Suppressor macrophage treated with lipopolysaccharide for 1 hour (primary cell): ENCODE measurements around the gene SF3A2.
A peak's percentile ranks its signal among the peaks of the same experiment; 100 is the strongest.

Experiments used
- DNase-seq, 3 donors: peaks; one replicate each; pipeline ENCODE4 v3.0.0-alpha.2; 2020 to 2022

SF3A2 gene

DNA sequence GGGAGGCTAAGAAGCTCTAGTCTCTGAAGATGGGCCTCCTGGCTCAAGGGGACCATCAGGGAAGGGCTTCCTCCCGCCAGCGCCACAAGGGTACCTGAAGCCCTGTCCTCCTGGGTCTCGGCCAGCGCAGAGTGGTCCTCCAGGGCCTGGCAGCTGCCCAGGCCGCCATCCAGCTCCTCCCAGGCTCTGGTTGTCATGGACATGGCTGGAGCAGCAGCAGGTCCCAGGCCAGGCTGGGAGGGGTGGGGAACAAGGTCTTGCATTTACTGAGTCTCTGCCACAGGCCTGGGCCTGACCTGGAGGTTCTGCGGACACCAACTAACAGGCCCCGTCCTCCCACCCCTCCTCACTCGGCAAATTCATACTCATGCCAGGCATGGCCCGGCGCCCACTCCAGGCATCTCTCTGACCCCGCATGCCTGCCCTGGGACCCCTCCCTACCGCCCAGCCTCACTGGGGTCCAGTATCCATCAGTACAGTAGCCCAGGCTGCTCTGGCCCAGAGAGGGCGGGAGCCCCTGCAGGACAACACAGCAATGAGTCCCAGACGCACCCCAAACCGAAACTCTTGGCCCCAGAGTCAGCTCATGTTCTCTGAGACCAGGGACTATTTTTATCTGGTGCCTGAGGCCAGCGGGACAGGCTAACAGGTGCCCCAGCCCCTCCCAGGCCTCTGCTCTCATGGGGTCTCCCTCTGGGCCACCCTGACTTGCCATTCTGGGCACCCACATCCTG is 18.7 kb downstream of the SF3A2 start:
- DNase-seq, result no peak

DNA sequence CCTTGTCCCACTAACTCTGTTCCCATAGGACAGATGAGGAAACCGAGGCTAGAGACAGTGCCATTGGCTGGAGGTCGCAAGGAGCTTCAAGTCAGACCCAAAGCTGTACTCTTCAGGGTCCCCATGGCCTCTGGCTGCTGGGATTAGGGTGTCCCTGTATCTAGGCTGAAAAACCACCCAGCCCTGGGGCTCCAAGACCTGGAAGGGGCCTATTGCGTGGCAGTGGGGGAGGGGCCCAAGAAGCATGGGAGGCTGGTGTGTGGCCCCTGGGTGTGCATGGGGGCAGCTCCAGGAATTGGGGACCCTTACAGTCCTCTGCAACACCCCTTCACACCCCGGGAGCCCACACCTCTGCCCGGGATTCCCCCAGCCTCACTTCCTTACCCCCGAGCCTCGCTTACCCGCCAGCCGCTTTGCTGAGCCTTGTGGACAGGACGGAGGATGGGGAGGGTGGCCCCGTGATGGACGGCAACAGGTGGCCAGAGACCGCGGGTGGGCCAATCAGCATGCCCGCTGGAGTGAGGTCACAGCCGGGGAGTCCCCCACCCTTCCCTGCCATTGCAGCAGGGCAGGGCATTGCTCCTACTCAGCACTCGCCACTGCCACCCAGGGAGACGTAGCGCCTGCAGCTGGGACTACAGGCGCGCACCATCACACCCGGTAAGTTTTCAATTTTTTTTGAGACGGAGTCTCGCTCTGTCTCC is 19.5 kb downstream of the SF3A2 start, which contains the start of gene JSRP1:
Gene JSRP1, minus strand, starts transcription at position 436 of the 704 bp plus-strand sequence. CDS start 1,103 bp downstream, outside the sequence.
- peak in 1 of 3 donors; percentile 45 for DNase-seq

DNA sequence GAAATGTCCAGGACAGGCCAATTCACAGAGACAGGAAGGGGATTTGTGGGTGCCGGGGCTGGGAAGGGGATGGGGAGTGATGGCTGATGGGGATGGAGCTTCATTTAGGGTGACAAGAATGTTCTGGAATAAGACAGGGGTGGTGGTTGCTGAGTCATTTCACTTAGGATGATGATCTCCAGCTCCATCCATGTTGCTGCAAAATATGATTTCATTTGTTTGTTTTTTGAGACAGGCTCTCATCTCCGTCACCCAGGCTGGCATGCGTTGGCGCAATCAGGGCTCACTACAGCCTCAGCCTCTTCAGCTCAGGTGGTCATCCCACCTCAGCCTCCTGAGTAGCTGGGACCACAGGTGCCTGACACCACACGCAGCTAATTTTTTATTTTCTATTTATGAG is 22.7 kb downstream of the SF3A2 start:
- DNase-seq, result no peak

DNA sequence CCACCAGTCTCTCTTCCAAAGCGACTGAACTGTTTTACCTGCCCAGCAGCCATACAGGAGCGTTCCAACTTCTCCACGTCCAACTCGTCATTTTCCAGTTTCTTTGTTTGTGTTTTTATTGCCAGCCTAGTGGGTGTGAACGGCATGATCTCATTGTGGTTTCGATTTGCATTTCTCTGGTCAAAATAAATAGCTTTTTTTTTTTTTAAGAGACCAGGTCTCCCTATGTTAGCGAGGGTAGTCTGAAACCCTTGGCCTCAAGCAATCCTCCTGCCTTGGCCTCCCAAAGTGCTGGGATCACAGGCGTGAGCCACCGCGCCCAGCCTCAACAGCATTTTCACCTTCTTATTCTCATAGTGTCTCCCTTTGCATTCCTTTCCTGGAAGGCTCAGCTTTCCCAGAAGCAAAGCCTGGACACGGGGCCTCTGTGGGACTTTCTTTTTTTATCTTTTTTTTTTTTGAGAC is 23.7 kb downstream of the SF3A2 start:
- peak in 1 of 3 donors; percentile 41 for DNase-seq

DNA sequence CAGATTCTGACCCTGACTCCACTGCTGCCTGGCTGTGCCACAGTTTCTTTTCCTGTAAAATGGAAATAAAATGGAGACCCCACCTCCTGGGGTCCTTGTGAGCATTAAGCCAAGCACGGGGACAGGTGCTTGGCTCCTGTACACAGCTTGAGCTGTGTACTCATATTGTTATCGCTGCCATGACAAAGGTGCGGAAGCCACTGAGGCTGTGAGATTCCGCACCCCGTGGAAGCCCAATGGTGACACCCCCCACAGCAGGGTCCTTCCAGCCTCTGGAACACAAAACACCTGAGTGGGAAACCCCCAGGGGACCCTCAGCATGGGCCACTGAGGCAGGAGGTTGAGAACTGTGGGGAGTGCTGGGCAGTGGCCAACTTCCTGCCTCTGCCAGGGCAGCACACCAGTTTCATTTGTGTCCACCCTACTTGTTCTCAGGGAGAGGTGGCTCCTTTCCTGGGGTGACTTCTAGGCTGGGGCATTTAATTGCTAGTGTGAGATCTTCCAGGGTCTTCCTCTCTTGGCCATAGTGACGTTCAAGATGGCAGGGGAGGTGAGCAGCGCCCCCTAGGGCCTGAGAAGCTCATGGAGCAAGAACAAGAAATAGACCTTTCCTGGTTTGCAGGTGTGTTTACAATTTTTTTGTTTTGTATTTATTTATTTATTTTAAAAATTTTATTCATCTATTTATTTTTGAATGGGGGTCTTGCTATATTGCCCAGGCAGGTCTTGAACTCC is 25.0 kb downstream of the SF3A2 start:
- peak; percentile 57 to 80 (median 61) for DNase-seq

DNA sequence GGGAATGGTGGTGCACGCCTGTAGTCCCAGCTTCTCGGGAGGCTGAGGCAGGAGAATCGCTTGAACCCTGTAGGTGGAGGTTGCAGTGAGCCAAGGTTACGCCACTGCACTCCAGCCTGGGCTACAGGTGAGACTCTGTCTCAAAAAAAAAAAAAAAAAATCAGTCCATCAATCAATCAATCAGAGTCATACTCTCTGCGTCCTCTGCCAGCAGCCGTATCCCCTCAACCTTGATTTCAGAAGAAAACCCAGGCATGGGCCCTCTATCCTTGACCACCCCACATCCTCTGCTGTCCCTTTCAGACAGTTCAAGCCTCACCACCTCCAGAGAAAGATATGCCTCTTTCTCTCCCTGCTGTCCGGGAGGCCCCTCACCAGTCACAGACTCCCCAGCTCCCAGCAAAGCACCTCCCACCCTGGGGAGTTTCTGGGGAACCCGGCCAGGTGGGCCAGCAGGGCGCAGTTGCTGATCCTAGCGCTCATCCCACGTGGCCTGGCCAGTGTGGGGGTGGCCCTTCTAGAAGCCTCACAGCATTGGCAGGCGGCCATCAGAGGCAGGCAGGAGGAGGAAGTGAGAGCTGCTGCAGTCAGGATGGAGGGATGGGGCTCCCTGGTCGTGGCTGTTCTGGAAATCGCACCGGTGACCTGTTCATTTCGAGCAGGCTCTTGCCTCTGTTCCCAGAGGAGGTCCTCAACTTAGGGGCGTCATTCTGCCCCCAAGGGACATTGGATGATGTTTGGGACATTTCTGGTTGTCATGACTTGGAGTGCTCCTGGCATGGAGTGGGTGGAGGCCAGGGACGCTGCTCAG is 29.8 kb downstream of the SF3A2 start:
- peak; percentile 90 to 96 (median 93) for DNase-seq

DNA sequence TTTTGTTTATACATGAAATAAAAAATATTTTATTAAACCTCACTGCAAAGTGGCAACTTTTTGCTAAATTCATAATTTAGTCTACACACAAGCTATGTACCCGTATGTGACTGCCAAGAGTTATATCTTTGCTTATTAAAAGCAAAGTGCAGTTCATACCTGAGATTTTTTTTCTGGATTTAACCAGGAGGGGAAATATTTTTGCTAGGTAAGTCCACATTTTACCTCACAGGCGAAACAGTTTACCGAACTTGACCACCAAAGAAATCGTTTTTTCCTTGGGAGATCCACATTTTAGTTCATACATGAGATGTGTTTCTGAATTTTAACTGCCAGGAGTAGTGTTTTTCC is 31.8 kb downstream of the SF3A2 start:
- no peak for DNase-seq

DNA sequence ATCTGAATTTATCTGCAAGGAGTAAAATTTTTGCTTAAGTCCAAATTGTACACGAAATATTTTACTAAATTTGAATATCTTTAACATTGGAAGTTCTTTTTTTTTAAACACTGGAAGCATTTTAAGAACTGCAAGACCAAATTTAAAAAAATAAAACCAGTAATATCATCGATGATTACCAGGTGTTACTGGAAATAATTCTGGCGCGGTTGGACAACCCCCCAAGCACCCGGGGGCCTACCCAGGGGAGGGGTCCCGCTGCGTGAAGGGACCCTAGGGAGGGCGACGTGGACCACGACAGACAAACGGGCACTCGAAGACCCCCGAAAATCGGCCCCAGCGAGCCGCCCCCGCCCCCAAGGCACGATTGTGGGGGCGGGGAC is 32.2 kb downstream of the SF3A2 start:
- DNase-seq, result no peak

DNA sequence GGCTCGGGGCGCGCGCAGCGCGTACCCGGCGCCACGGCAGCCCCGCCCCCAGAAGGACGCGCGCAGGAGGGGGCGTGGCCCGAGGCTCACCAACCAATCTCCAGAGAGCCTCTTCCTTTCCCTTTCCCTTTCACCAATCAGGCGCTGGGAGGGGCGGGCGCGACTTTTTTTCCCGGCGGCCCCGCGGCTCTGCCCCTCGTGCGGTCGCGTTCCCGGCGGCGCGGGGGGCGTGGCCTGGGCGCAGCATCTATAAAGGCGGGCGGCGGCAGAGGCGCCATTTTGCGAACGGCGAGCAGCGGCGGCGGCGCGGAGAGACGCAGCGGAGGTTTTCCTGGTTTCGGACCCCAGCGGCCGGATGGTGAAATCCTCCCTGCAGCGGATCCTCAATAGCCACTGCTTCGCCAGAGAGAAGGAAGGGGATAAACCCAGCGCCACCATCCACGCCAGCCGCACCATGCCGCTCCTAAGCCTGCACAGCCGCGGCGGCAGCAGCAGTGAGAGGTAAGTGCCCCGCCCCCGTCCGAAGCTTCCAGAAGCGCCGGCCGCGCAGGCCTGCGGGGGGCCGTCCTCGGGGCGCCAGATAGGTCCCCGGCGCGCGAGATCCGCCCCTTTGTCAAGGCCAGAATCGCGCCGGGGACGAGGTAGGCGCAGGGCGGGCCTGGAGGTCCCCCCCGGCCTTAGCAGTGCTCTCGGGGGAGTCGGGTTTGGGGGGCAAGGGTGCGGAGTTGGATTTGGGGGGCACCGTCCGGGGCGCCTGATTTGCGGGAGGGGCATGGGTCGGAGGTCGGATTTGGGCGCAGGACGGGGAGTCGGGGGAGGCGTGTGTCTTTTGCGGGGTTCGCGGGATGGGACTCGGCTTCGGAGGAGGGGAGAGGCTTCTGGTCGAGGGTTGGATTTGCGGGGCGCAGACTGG is 32.9 kb downstream of the SF3A2 start:
- peak; percentile 98 for DNase-seq

DNA sequence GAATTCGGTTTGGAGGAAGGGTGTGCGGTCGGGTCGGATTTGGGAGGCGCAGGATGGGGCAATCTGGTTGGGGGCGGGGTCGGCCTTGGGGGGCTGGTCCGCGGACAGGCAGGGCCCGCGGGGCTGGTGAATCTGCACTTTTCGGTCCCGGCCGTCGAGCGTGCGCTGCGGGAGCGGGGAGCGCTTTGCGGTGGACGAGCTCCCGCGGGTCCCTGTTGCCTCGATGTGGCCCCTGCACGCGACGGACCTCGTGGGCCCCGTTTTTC is 33.5 kb downstream of the SF3A2 start:
- peak in 2 of 3 donors; percentile 33 to 60 for DNase-seq

DNA sequence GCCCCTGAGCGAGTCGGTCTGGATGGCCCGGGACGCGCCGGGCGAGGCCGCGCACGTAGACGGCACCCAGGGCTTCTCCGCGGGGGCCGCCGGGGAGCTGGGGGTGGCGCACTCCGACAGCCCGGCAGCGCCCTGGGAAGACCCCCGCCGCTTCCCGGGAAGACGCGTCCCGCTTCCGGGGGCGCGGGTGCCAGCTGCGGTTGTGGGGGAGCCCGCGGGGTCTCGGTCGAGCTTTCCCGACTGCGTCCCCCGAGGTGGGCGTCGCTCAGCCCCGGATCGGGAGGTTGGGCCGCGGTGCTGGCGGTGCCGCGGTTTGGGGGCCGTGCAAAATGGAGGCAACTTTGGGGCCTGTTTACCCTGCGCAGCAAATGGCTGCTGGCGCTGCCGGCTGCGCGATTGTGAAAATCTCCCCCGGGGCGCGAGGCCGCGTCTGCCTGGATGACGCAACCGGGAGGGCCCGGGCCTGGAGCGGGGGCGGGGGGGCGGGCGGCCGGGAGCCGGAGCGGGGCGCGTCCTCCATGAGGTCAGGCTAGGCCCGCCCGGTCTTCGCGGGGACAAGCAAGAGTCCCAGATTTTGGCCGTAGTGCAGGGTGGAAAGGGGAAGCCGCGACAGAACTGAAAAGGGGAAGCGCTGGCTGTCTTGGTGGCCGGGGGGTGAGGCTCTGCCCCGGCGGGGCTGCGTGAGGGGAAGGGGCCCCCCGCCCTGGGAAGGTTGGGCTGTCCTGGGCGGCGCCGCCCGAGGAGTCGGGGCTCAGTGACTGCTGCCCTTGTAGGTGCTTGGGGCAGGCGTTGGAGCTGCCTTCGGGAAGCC is 34.0 kb downstream of the SF3A2 start:
- DNase-seq, result peak; percentile 98 to 99 (median 98)

DNA sequence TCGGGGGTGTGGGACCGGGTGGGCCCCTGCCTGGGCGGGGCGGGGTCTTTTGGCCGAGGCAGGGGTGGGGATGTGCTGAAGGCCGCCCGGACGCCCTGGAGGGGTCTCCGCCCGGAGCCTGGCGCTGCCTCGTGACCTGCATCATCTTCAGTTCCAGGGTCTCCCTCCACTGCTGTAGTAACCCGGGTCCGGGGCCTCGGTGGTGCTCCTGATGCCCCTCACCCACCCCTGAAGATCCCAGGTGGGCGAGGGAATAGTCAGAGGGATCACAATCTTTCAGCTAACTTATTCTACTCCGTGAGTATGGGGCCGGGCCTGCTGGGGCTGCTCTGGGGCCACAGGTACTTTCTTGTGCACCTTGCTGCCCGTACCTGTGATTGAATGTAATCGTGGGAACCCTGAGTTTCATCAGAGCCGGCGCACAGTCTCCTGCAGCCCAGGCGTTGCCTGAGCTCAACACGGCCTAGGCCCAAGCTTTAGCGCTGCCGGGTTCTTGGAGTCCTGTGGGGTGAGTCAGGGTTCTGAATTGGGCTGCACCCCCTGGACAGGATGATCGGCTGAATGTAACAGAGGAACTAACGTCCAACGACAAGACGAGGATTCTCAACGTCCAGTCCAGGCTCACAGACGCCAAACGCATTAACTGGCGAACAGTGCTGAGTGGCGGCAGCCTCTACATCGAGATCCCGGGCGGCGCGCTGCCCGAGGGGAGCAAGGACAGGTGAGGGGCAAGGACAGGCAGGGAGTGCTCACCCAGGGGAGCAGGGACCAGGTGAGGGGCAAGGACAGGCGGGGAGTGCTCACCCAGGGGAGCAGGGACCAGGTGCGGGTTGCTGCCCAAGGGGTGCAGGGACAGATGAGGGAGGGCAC is 34.8 kb downstream of the SF3A2 start:
- peak; percentile 74 to 80 (median 74) for DNase-seq

DNA sequence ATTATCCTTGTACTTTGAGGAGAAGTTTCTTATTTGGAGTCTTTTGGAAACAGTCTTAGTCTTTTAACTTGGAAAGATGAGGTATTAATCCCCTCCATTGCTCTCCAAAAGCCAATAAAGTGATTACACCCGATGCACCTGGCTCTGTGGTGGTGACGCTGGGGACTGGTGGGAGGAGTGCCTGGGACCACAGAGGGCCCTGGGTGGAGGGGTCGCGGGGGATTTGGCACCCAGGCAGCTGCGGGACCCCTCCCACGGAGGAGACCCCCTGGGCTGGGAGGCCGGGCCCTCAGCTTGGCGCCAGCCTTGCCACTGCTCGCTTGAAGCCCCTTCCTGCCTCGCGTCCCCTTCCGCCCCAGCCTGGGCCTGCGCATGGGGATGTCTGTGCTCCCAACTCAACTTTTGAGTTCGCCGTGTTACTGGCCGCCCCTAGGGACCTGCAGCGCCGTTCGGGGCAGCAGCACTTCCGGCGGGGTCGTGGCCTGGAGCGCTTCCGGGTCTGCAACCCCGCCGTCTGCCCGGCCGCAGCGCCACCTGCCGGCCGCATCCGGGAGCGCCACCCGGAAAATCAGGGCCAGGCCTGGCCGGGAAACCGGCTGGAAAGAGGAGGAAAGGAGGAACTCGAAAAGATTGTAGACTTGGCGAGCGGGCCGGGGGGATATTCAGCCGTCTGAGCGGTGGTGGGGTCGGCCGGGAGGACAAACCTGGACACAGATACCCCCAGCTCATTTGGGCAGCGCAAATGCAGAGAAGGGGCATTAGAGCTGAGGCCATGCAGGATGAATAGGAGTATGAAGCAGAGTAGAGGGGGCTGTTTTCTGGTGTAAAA is 36.9 kb downstream of the SF3A2 start:
- peak; percentile 80 to 87 (median 84) for DNase-seq

DNA sequence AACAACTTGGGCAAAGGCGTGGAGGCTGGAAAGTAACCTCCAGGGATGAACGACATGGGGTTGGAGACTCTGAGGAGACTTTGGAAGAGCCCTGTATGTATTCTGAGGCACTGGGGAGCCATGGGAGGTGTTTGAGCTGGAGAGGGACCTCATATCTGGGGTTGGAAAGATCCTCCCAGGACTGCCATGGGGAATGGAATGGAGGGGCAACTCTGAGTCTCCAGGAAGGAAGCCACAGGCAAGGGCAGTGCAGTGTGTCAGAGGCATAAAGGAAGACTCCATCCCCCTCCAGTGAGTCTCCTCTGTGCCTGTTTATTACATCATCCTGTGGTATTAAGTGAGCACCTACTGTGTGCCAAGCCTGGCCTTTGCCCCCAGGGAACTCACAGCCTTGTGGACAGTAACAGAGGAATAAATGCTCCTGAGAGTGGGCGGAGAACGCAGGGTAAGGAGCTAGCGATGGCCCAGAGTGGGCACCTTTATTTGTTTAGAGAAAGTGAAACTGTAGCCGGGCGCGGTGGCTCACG is 37.6 kb downstream of the SF3A2 start:
- no peak for DNase-seq

DNA sequence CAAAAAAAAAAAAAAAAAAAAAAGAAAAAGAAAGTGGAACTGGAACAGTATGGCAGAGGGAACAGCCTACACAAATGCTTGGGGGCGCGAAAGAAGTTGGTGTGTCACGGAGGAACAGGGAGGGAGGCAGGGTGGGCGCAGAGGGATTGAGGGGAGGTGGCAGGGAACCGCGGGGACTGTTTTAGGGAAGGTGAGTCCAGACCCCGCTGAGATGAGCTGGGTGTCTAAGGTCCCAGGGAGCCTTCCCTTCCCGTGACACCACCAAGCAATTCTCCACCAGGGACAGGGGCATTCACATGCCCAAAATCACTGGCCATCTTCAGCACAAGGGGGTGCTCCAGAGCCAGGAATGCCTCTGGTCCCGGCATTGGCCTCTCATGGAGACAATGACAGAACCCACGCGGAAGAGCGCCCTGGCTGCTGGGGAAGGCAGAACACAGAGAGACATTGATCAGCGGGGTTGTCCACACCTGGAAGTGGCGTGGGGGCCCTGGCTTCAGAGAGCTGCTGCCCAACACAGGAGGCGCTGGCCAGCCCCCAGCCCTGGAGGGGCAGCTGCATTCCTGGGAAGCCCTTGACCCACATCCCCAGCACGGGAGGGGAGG is 38.4 kb downstream of the SF3A2 start:
- peak; percentile 85 to 89 (median 87) for DNase-seq

DNA sequence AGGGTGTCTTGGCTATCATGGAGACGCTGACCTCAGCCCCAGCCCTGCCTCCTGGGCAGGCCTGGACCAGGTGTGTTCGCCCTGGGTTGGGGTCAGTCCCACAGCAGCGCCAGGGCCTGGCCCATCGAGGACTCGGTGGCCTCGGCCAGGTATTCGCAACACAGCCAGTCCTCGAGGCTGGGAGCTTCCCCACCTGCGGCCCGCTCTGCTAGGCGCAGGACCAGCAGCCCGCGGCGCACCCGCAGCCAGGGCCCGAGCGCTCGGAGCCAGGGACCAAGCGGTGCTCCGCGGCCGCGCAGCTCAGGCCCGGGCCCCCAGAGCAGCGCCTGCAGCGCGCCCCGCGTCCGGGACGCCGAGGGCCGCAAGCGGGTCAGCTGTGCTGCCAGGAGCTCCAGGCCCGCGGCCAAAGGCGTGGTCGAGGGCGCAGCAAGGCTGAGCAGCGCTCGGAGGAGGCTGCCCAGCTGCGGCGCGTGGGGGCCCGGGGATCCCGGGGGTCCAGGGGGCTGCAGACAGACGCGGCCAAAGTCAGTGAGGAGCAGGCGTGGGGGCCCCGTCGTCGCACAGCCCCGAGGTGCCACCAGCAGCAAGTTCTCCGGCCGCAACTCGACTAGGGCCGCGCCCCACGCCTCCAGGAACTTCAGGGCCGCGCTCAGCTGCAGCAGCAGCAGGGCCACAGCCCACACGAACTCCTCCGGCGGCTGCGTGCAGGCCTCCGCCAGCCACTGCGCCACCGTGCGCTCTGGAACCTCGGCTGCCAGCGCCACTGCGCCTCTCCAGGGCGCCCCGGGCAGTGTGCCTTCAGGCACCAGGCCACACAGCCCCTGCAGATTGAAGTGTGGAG is 39.2 kb downstream of the SF3A2 start:
- no peak for DNase-seq

DNA sequence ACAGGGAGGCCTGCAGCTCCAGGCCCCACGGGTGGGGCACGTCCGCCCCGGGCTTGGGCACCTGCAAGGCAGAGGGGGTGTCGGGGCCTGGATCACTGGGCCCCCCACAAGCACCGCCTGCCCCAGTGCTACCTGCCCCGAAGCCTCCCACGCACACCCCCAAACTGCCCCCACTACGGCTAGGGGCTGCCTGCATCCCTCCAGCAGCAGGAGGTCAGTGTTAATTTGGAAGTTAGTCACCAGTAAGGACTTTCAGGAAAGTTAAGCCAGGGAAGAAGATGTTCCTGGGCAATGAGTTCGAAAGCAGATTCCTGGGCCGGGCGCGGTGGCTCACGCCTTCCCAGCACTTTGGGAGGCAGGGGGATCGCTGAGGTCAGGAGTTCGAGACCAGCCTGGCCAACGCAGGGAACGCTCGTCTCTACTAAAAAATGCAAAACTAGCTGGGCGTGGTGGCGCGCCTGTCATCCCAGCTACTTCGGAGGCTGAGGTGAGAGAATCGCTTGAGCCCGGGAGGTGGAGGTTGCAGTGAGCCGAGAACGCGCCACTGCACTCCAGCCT is 39.9 kb downstream of the SF3A2 start:
- no peak for DNase-seq
